ENCODE results near the gene NEURL3.

DNA sequence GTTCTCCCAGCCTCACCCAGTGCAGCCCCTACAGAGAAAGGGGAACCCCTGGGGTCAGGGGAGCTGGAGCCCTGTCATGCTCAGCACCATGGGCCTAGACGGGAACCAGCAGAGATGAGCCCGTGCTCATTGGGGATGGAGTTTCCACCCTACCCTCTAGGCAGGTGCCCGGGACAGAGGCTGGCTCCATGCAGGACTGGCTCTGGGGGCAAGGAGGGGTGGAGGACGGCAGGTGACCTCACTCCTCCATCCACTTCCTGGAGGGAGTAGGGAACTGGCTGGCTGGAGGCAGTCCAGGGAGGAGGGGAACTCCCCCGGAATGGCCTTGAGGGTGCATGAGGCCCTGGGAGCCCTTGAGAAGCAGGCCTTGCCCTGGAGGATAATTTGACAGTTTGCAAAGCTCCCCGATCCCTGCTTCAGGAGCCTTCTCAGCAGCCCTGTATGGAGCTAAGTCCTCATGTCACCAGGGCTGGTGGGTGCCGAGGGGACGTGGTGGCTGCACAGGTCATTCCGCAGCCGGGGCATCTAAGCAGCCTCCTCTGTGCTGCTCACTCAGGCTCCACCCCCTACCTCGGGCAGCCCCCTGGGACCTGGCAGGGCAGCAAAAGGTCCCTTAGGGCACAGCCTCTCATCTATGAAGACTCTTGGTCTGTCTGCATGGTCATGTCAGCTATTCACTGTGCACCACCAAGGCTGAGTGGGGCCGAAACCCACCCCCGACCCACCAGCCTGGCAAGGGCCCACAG is 2.1 kb downstream of the NEURL3 start:
- TF ChIP-seq, protein P1, sequence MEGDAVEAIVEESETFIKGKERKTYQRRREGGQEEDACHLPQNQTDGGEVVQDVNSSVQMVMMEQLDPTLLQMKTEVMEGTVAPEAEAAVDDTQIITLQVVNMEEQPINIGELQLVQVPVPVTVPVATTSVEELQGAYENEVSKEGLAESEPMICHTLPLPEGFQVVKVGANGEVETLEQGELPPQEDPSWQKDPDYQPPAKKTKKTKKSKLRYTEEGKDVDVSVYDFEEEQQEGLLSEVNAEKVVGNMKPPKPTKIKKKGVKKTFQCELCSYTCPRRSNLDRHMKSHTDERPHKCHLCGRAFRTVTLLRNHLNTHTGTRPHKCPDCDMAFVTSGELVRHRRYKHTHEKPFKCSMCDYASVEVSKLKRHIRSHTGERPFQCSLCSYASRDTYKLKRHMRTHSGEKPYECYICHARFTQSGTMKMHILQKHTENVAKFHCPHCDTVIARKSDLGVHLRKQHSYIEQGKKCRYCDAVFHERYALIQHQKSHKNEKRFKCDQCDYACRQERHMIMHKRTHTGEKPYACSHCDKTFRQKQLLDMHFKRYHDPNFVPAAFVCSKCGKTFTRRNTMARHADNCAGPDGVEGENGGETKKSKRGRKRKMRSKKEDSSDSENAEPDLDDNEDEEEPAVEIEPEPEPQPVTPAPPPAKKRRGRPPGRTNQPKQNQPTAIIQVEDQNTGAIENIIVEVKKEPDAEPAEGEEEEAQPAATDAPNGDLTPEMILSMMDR (IDR thresholded peaks at IDR 0.05), result no peak
- no peak for TF ChIP-seq POLR2A (IDR thresholded peaks at IDR 0.05)

Data from esophagus squamous epithelium (tissue), 4 donors.